IPS DF 4.7 (cell line): Measurements from ENCODE around the gene DNM3.

Experiments
- DNase-seq: peaks from one replicate; pipeline ENCODE4 v3.0.0-alpha.2; 2013; ENCODE audit warnings: low spot score; ENCODE audit errors: extremely low read depth

DNM3 gene

DNA sequence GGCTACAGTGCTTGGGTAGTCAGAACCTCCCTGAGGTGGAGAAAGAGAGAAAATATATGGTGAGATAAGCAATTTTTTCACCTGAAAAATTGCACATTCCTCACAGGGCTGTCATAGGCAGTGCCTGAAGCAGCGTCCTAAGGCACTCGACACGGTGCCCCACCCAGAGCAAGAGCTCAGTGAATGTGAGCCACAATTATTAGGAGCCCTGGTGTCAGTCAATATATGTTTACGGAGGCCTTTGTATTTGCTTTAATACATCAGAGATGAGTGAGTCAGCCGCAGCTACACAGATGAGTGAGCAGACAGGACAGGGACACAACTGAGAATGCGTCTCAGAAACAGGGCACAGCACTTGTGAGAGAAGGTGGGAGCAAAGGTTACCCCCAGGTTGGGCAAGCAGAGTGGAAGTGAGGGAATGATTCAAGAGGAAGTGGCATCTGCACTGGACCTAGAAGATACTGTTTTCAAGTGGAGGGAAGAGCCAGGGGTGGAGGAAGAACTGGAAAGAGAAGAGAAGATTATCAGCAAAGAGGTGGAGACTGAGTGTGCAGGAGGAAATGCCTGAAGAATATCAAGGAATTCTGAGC, 607.8 kb downstream of the DNM3 start:
- DNase-seq: no peak

DNA sequence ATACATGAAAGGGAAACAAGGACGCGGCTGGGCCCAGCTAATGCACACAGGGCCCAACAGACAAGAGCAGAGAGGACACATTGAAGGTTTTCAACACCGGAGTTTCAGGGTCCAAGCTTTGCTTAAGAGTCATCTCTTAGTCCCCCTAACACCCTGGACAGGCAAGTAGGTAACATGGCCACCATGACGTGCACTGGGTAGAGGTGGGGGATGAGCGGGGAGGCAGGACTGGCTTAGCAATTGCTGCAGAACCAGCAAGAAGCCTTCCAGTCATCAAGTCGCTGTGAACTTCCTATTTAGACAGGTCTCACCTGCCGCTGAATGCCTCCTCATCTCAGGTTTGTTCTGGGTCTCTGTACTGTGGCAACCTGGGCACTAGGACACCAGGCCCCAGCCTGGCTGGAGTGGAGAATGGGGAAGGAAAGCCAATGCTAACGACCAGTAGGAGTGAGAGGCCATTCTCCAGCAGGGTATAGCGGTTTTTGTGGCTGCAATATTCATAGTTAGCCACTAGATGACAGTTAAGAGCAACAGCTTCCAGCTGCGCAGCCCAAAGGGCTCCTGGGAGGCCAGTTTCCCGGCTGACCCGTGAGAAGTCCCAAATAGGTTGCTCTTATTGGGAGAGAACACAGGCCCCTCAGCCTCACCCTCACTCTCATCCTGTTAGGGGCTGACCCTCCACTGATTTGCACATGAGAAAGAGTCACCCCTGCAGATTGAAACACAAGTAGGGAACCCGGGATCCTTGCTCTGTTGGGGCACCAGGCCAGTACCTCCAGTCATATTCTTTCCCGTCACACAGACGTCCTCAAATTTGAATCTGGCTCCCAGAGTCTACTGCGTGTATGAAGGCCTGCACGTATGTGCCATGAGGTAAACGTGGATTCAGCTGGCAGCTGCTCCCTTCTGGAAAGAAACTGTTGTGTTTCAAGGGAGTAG, 608.6 kb downstream of the DNM3 start:
- DNase-seq: peak; percentile 56

DNA sequence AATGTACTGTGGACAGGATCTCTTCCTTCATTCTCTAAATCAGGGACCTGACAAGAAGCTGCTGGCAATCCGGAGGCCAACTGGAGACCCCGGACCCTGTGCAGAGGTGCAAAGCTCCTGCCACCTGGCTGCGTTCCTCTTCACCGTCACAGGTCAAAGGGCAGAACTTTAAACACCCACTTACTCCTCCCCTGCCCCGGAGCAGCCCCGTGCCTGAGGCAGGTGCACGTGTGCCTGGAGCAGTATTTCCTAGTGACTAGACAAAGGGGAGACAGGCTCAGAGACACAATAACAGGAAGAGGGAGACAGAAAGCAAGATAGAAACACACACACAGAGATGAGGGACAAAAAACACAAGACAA, 609.2 kb downstream of the DNM3 start:
- no peak for DNase-seq

DNA sequence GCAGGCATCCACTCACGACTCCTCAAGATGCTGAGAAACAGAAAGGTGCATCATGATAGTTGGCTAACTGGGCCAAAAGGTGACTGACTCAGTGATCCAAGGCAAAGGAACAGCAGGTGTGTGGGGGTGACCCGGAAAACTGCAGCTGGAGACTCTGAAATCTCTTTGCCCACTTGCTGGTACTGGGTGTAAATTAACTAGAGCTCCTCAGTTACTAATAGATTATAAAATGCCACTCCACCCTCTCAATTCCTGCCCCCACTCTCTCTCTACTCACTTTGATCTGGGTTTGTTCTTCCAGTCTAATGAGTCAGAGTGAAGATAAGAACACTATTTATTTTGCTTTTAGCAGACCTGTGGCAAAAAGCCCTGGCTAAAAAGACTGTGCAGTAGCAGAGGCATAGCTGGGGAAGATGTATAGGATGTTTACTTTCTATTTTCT, 609.7 kb downstream of the DNM3 start:
- DNase-seq: no peak

DNA sequence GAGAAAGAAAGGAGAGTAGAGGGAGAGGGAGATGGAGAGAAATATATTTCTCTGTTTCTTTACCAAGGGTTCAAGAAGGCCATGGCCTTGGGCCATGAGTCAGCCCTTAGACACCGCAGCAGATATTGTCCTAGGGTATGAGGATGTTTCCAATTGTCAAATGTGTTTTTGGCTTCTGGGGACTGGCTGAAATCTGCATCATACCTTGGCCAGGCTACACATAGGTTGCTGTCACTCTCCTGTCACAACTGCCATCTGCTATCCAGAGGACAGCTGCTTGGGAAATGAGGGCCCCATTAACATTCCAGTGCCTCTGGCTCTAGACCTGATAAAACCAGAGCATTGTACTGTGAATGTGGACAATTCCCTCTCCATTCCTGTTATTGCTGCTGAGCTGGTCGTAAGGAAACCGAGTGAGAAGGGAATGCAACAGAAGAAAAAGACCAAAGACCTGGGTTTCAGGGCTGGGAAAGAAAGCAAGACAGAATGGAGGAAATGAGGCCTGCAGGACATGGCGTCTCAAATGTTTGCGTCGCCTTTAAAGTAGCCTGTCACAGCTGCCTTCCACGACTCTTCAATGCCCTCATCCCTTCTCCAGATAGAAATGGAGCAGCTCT, 611.3 kb downstream of the DNM3 start:
- DNase-seq: no peak

DNA sequence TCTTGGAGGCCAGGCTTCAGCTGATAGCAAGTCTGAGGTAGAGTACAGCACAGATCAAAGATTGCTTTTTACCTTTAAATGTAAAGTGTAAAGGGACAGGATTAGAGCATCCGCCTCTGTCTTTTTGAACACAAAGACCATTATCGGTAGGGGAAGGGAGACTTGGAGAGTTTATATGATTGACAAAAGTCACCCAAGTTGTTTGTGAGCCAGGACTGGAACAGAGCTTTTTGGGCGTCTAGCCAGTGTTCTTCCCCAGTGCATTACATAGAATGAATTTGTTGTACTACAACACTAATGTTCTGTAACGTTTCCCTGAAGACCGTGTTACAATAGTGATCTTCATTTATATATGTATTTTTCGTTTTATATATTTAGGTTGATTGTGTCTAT, 611.9 kb downstream of the DNM3 start:
- no peak for DNase-seq

DNA sequence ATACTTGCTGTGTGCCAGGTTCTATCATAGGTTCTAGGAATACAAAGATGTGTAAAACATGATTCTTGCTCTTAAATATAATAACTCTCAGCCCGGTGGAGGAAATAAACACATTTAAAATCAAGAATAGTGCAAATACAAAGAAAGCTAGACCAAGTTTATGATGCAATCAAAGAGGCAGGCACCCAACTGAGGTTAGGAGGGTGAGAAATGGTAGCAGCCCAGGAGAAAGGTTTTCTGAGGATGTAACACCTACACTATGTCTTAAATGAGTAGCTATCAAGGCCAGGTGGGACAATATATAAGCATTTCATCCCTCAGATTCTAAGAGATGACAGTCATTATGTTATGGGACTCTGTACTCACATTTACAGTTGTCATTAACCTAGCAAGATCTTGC, 612.3 kb downstream of the DNM3 start:
- no peak for DNase-seq

DNA sequence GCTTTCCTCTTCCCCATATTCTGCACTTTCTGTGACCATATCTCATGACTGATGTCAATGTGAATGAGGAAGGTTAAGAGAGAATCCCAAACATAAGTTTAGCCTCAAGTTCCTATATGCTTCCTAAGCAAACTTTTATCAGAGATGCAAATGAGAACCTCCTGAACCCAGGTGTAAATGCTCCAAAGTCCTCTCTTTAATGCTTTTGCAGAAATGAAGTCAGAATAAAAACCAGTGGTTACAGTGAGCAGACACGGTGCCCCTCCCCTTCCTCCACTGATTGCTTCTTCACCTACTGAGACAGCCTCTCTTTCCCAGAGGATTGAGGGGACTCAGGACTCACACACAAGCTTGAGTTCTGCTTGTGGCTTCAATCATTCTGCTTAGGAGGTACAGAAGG, 614.2 kb downstream of the DNM3 start:
- DNase-seq: no peak

DNA sequence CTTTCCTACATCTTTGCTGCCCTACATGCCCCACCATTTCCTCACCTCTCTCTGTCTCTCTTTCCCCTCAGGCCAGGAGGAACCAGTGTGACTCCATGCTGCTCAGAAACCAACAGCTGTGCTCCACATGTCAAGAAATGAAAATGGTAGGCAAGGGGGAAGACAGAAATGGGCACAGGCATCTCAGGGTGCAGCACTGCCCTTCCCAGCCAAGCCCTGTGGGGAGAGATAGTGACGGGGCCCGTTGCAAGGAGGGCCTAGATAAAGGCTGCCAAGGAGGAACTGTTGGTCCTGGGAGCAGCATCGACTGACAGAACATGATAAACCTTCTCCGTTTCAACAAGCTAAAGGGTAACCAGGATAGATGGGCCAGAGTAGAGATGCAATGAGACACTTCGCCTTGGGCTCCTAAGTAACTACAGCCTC, 615.1 kb downstream of the DNM3 start:
- no peak for DNase-seq

DNA sequence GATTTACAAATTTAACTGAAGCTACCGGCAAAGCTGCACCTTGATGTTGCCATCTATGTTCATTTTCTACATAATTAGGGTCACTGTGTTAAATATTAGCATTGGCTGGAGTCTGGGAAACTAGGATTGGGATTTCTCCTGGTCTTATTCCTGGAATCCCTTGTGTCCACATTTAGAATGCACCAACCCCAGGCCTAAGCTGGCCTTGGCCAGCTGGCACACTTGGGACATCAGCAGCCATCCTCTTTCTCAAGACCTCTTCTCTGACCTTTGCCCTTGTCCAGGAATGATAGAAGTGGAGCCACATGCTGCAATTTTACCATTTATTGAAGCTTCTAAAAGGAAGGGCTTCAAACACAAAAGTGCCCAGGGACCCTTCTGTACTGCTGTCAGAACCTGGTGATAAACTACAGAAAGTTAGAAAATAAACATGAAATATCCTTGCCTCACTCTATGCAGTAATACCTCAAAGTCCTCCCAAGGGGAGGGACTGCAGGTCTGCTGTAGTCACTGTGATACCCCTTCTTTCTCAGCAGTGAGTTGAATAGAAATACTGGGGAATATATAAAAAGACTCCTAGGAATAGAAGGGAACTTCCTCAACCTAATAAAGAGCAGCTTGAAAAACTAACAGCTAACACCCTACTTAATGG, 616.3 kb downstream of the DNM3 start:
- no peak for DNase-seq

DNA sequence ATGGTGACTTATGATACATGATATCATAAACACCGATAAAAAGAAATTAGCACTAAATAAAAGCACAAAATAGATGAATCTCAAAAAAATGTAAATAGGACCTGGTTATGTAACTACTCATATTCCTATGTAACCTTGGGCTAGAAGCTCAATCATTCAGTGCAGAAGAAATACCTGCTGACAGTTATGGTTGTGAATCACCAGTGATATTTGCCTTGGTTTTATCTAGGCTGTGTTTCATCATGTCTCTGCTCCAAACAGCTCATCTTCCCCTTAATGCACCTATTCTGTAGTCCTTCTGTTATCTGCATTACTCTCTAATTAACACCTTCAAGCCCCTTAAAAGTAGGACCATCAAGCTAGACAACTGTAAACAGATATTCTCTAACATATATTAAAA, 618.9 kb downstream of the DNM3 start:
- no peak for DNase-seq

DNA sequence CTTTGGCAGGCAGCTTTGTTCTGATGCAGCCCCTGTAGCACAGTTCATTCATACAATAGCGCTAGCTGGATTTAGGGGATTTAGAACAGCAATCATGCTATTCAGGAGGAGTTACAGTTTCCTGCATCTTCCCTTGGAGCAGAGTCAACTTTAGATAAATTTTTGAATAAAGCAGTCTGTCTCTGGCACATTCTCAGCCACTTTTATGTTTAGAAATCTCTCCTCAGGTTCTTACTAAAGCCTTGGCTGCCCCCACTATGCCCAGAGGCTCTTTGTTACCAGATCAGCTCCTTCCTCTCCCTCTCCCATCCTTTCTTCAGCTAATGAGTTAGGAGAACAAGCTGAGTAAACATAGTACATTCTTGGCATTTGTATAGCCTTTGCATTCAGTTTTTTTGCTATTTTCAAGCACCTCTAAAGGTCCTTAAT, 619.6 kb downstream of the DNM3 start:
- no peak for DNase-seq
